IMR-90 (cell line): ENCODE results near the gene PDE11A. TPM values are rescaled to one million over a fixed set of nuclear protein-coding genes. Genes with fewer than 3 reads are reported as not detected.

Experiments used
- ATAC-seq: fragments of 200-7000 bp; cut with Tn5 transposase; 2 replicates; pipeline ENCODE4 v1.9.1; 2020; ENCODE audit warnings: low read depth, mild to moderate bottlenecking, moderate library complexity
- BruUV-seq: library from RNA; stranded (reverse); fragments of 400-500 nt; replicated peaks from 2 replicates; lab custom pipeline; 2021; lab: Mats Ljungman, UMichigan
- CTCF ChIA-PET: fragments of 300-600 bp; formaldehyde crosslinking; extraction: SDS; loops from one replicate; lab custom pipeline; 2021; ENCODE audit warnings: antibody characterized with exemption; lab: Yijun Ruan, JAX
- POLR2A ChIA-PET: fragments of 300-600 bp; sonication (Branson Sonifier 250); formaldehyde crosslinking; loops from one replicate; lab custom pipeline; 2022; ENCODE audit warnings: antibody characterized with exemption; ENCODE audit not compliant: unreplicated experiment; lab: Charles Lee
- DNase-seq: peaks from one replicate; pipeline ENCODE4 v3.0.0; 2013
- H2AFZ ChIP-seq: replicated peaks from 2 replicates; pipeline ENCODE3; 2013; ENCODE audit warnings: low read length, mild to moderate bottlenecking; ENCODE audit not compliant: poor library complexity
- H2AK5ac ChIP-seq: 2 replicates; pipeline ENCODE4 v1.6.1; 2013; ENCODE audit warnings: low read depth, low read length, inconsistent platforms
- H2AK9ac ChIP-seq: replicated peaks from 2 replicates; pipeline ENCODE3; 2013; ENCODE audit warnings: mild to moderate bottlenecking, low read depth, low read length, moderate library complexity; ENCODE audit not compliant: poor library complexity
- H2BK120ac ChIP-seq: 2 replicates; pipeline ENCODE4 v1.6.1; 2013; ENCODE audit warnings: low read depth, low read length, inconsistent platforms
- H2BK15ac ChIP-seq: 3 replicates; pipeline ENCODE4 v1.6.1; 2013; ENCODE audit warnings: low read depth, low read length, inconsistent platforms
- H2BK20ac ChIP-seq: 2 replicates; pipeline ENCODE4 v1.6.1; 2013; ENCODE audit warnings: low read depth, mild to moderate bottlenecking, inconsistent platforms, low read length, moderate library complexity
- H2BK5ac ChIP-seq: 2 replicates; pipeline ENCODE4 v1.6.1; 2013; ENCODE audit warnings: mild to moderate bottlenecking, low read depth, low read length, inconsistent platforms; ENCODE audit not compliant: poor library complexity, severe bottlenecking
- H3K14ac ChIP-seq: replicated peaks from 2 replicates; pipeline ENCODE4 v1.6.1; 2013; ENCODE audit warnings: low read depth, low read length, inconsistent platforms
- H3K18ac ChIP-seq: 2 replicates; pipeline ENCODE4 v1.6.1; 2013; ENCODE audit warnings: low read depth, low read length, control low read depth
- H3K23ac ChIP-seq: 2 replicates; pipeline ENCODE4 v1.6.1; 2013; ENCODE audit warnings: low read depth, low read length, inconsistent platforms
- H3K27ac ChIP-seq: 2 replicates; pipeline ENCODE4 v1.5.1; 2013; ENCODE audit warnings: mild to moderate bottlenecking, control low read depth, low read length; ENCODE audit not compliant: insufficient read depth
- H3K27me3 ChIP-seq: 2 replicates; pipeline ENCODE4 v1.6.1; 2013; ENCODE audit warnings: low read length; ENCODE audit not compliant: control insufficient read depth, insufficient read depth
- H3K36me3 ChIP-seq: 2 replicates; pipeline ENCODE4 v1.6.1; 2013; ENCODE audit warnings: low read length, mixed read lengths; ENCODE audit not compliant: control insufficient read depth, insufficient read depth
- H3K4ac ChIP-seq: 2 replicates; pipeline ENCODE4 v1.6.1; 2013; ENCODE audit warnings: low read depth, low read length, inconsistent platforms
- H3K4me1 ChIP-seq: 2 replicates; pipeline ENCODE4 v1.6.1; 2013; ENCODE audit warnings: low read length, mixed read lengths; ENCODE audit not compliant: control insufficient read depth, insufficient read depth
- H3K4me2 ChIP-seq: 2 replicates; pipeline ENCODE4 v1.6.1; 2013; ENCODE audit warnings: low read depth, mild to moderate bottlenecking, control low read depth, low read length, moderate library complexity
- H3K4me3 ChIP-seq: 2 replicates; pipeline ENCODE4 v1.5.1; 2013; ENCODE audit warnings: low read depth, mild to moderate bottlenecking, control low read depth, low read length, moderate library complexity; ENCODE audit not compliant: insufficient read depth
- H3K56ac ChIP-seq: 2 replicates; pipeline ENCODE4 v1.6.1; 2013; ENCODE audit warnings: low read length, inconsistent platforms; ENCODE audit not compliant: insufficient read depth; ENCODE audit errors: extremely low read depth
- H3K79me1 ChIP-seq, 2 experiments: 2 replicates each; pipeline ENCODE4 v1.6.1; 2013; ENCODE audit warnings: low read length in 2 of 2, inconsistent platforms in 1 of 2, low read depth in 1 of 2
- H3K9ac ChIP-seq: 2 replicates; pipeline ENCODE4 v1.6.1; 2013; ENCODE audit warnings: low read depth, low read length, control low read depth
- H3K9me1 ChIP-seq: 2 replicates; pipeline ENCODE4 v1.6.1; 2013; ENCODE audit warnings: low read length, inconsistent platforms; ENCODE audit not compliant: insufficient read depth
- H3K9me3 ChIP-seq: 2 replicates; pipeline ENCODE4 v1.6.1; 2013; ENCODE audit warnings: low read length; ENCODE audit not compliant: control insufficient read depth, insufficient read depth
- H4K20me1 ChIP-seq: 2 replicates; pipeline ENCODE4 v1.6.1; 2013; ENCODE audit warnings: low read length, inconsistent platforms; ENCODE audit not compliant: insufficient read depth
- H4K5ac ChIP-seq: 2 replicates; pipeline ENCODE4 v1.6.1; 2013; ENCODE audit warnings: mild to moderate bottlenecking, low read depth, low read length, control low read depth
- H4K8ac ChIP-seq, 2 experiments: 2 replicates each; pipeline ENCODE4 v1.6.1; 2013; ENCODE audit warnings: low read depth in 2 of 2, low read length in 2 of 2, control low read depth in 1 of 2, inconsistent platforms in 1 of 2
- H4K91ac ChIP-seq: 2 replicates; pipeline ENCODE4 v1.6.1; 2013; ENCODE audit warnings: low read depth, low read length, inconsistent platforms; ENCODE audit not compliant: insufficient read depth
- BHLHE40 ChIP-seq: fragments of 150-350 bp; IDR thresholded peaks from 2 replicates; pipeline ENCODE4 v1.6.1; 2016; ENCODE audit warnings: mild to moderate bottlenecking, low read depth, low read length
- CEBPB ChIP-seq: IDR thresholded peaks from 2 replicates; pipeline ENCODE4 v1.6.1; 2012; ENCODE audit warnings: low read depth, low read length, improper control_type of control experiment
- CHD1 ChIP-seq: IDR thresholded peaks from 2 replicates; pipeline ENCODE4 v1.6.1; 2012; ENCODE audit warnings: low read depth, low read length, improper control_type of control experiment
- CTCF ChIP-seq: conservative IDR thresholded peaks from 2 replicates; pipeline ENCODE4 v1.5.1; 2012; ENCODE audit warnings: mild to moderate bottlenecking, low read depth, low read length, improper control_type of control experiment
- ELK1 ChIP-seq: fragments of 150-350 bp; IDR thresholded peaks from 2 replicates; pipeline ENCODE4 v1.6.1; 2016; ENCODE audit warnings: low read depth, mild to moderate bottlenecking, low read length, moderate library complexity, borderline replicate concordance
- FOS ChIP-seq: fragments of 150-350 bp; IDR thresholded peaks from 2 replicates; pipeline ENCODE4 v1.6.1; 2016; ENCODE audit warnings: low read depth, low read length
- MAFK ChIP-seq: IDR thresholded peaks from 2 replicates; pipeline ENCODE4 v1.6.1; 2012; ENCODE audit warnings: low read depth, low read length, improper control_type of control experiment
- MAZ ChIP-seq: IDR thresholded peaks from 2 replicates; pipeline ENCODE4 v1.6.1; 2012; ENCODE audit warnings: low read depth, mild to moderate bottlenecking, low read length, improper control_type of control experiment, moderate library complexity, borderline replicate concordance
- MXI1 ChIP-seq: IDR thresholded peaks from 2 replicates; pipeline ENCODE4 v1.6.1; 2012; ENCODE audit warnings: low read depth, mild to moderate bottlenecking, low read length, moderate library complexity, borderline replicate concordance
- NFE2L2 ChIP-seq: fragments of 150-350 bp; IDR thresholded peaks from 2 replicates; pipeline ENCODE4 v1.6.1; 2016; ENCODE audit warnings: low read depth, mild to moderate bottlenecking, low read length
- POLR2A ChIP-seq: IDR thresholded peaks from 2 replicates; pipeline ENCODE4 v1.6.1; 2012; ENCODE audit warnings: mild to moderate bottlenecking, low read depth, low read length
- RAD21 ChIP-seq: IDR thresholded peaks from 2 replicates; pipeline ENCODE4 v1.6.1; 2012; ENCODE audit warnings: low read length, improper control_type of control experiment
- RCOR1 ChIP-seq: IDR thresholded peaks from 2 replicates; pipeline ENCODE4 v1.6.1; 2012; ENCODE audit warnings: mild to moderate bottlenecking, low read length, improper control_type of control experiment; ENCODE audit not compliant: insufficient replicate concordance
- RFX5 ChIP-seq: IDR thresholded peaks from 2 replicates; pipeline ENCODE4 v1.8.0; 2012; ENCODE audit warnings: low read depth, mild to moderate bottlenecking, low read length, moderate library complexity
- SMC3 ChIP-seq: fragments of 150-350 bp; IDR thresholded peaks from 2 replicates; pipeline ENCODE4 v1.6.1; 2016; ENCODE audit warnings: low read depth, mild to moderate bottlenecking, antibody characterized with exemption, low read length, moderate library complexity
- USF2 ChIP-seq: fragments of 150-350 bp; IDR thresholded peaks from 2 replicates; pipeline ENCODE4 v1.6.1; 2017; ENCODE audit warnings: mild to moderate bottlenecking, antibody characterized with exemption, low read length, low read depth
- WGBS, 2 experiments: methylation state at CpG; one replicate each; pipeline versions ENCODE4 v1.1.5 to v1.1.7; 2013; ENCODE audit warnings: missing lambda C conversion rate in 2 of 2; ENCODE audit not compliant: insufficient read length in 1 of 2; ENCODE audit errors: extremely low coverage in 2 of 2; 5-methylcytosine and 5-hydroxymethylcytosine counted together
- dilution Hi-C: fragments of 300-500 bp; cut with HindIII; formaldehyde crosslinking; loops from one replicate; pipeline ENCODE4 v1.14.3; 2018; ENCODE audit warnings: low sequenced_read_pairs; ENCODE audit not compliant: unreplicated experiment
- in situ Hi-C: fragments of 300-500 bp; cut with MboI; formaldehyde crosslinking; loops from 3 replicates; pipeline ENCODE4 v1.14.3; 2019; ENCODE audit warnings: low sequenced_read_pairs, inconsistent platforms, mixed read lengths
- intact Hi-C: fragments of 100-400 bp; cut with micrococcal nuclease; formaldehyde crosslinking; loops from 2 replicates; pipeline ENCODE4 v1.10.0; 2022
- polyA plus RNA-seq, 3 experiments: library from polyadenylated mRNA; depleted of rRNA; stranded (reverse); fragments of >200 nt; gene quantifications; 2 replicates each; pipeline ENCODE4 v1.2.3, GENCODE V29; 2012; ENCODE audit warnings: low replicate concordance in 1 of 3
- total RNA-seq: library from RNA; depleted of rRNA; stranded (reverse); fragments of >200 nt; gene quantifications from 2 replicates; pipeline ENCODE4 v1.2.3, GENCODE V29; 2012

PDE11A gene
- total and polyA plus RNA-seq, 2 of the 4 experiments (the other 2 are of a cell fraction), result 0.21 to 0.72 TPM

- H3K4ac ChIP-seq, result no peak overlapping the region
- no peak overlapping the region for H2BK15ac ChIP-seq
- H3K27me3 ChIP-seq, result no peaks in the 10 kb centered on the region
- TF ChIP-seq ELK1 (no peak), USF2 (no peak), RCOR1 (no peak), MXI1 (no peak), CHD1 (no peak), NFE2L2 (no peak), MAZ (no peak), MAFK (no peak), BHLHE40 (no peak), POLR2A (no peak), FOS (no peak), CTCF (no peak), RAD21 (no peak), SMC3 (no peak), CEBPB (no peak), RFX5 (no peak)
- no peak overlapping the region for H2BK120ac ChIP-seq
- H3K14ac ChIP-seq, result no peak overlapping the region
- ChIA-PET POLR2A (no interaction called here), CTCF (interaction anchor here (2.8 kb wide), 1 partner anchor 127 kb away, joined by 18 read pairs; no protein-coding TSS in a partner anchor)
- in situ Hi-C loops (no loop called here), intact Hi-C loops (loop anchor here (5.0 to 10.0 kb wide), 3 partner anchors 82 to 804 kb away; partner anchors contain the start of gene OSBPL6), dilution Hi-C loops (no loop called here)
- H3K9me1 ChIP-seq, result peaks cover 6% of the 10 kb centered on the region
- no peak overlapping the region for H2AFZ ChIP-seq
- peaks cover 4 to 9% of the 10 kb centered on the region in 2 experiments; a peak in 3 of 4 replicates for H3K79me1 ChIP-seq
- H3K18ac ChIP-seq, result no peak overlapping the region
- ATAC-seq (no peak), DNase-seq (no peak)
- peaks cover 1% of the 10 kb centered on the region for H3K4me1 ChIP-seq
- H3K23ac ChIP-seq, result no peak overlapping the region
- no peaks in the 10 kb centered on the region for H4K20me1 ChIP-seq
- no CpG with 5 or more reads among the region's 4 CpGs for WGBS, 2 experiments
- H3K9ac ChIP-seq, result no peak overlapping the region
- no TSS peak for BruUV-seq
- no peak overlapping the region for H3K4me3 ChIP-seq
- H4K8ac ChIP-seq, result no peak overlapping the region
- H2BK5ac ChIP-seq, result no peak overlapping the region
- no peak overlapping the region for H2BK20ac ChIP-seq
- no peak overlapping the region for H2AK5ac ChIP-seq
- H2AK9ac ChIP-seq, result no peak overlapping the region
- no peak overlapping the region for H4K5ac ChIP-seq
- no peak overlapping the region for H3K56ac ChIP-seq
- no peaks in the 10 kb centered on the region for H3K36me3 ChIP-seq
- no peak overlapping the region for H3K4me2 ChIP-seq
- no peaks in the 10 kb centered on the region for H3K9me3 ChIP-seq
- H3K27ac ChIP-seq, result no peak overlapping the region
- H4K91ac ChIP-seq, result no peak overlapping the region
These were observed 38.1 kb upstream of the PDE11A start for GRCh38 chr2:178110681-178111080.
